Fibroblast of lung (primary cell): ENCODE measurements around the gene TCF7L1. TPM values are rescaled to one million over a fixed set of nuclear protein-coding genes. Genes with fewer than 3 reads are reported as not detected.

Experiments
- DNase-seq, 2 donors: peaks; one replicate each; pipeline versions ENCODE4 v3.0.0 to v3.0.0-alpha.2; 2010; ENCODE audit warnings: low read depth in 2 of 2
- H2AFZ ChIP-seq: 2 replicates; pipeline ENCODE4 v1.5.1; 2012; ENCODE audit warnings: low read length, control low read depth, inconsistent platforms
- H3K27ac ChIP-seq: 2 replicates; pipeline ENCODE4 v1.5.1; 2011; ENCODE audit warnings: low read length, control low read depth; ENCODE audit not compliant: insufficient read depth
- H3K27me3 ChIP-seq: 2 replicates; pipeline ENCODE4 v1.5.1; 2011; ENCODE audit warnings: mild to moderate bottlenecking, low read length; ENCODE audit not compliant: control insufficient read depth, insufficient read depth
- H3K36me3 ChIP-seq: 2 replicates; pipeline ENCODE4 v1.5.1; 2011; ENCODE audit warnings: low read length; ENCODE audit not compliant: control insufficient read depth, insufficient read depth
- H3K4me1 ChIP-seq: 2 replicates; pipeline ENCODE4 v1.5.1; 2011; ENCODE audit warnings: low read length; ENCODE audit not compliant: control insufficient read depth, insufficient read depth; ENCODE audit errors: extremely low read depth
- H3K4me2 ChIP-seq: 2 replicates; pipeline ENCODE4 v1.5.1; 2011; ENCODE audit warnings: low read length, control low read depth; ENCODE audit not compliant: insufficient read depth; ENCODE audit errors: extremely low read depth
- H3K4me3 ChIP-seq, 4 experiments: fragments of 200-600 bp in 1 of 4; sonication (generic) in 1 of 4; replicated peaks in 1 of 4; 2 replicates each; pipeline ENCODE4 v1.5.1; 2011 to 2016; ENCODE audit warnings: low read length in 4 of 4, low read depth in 3 of 4, mild to moderate bottlenecking in 3 of 4, control low read depth in 2 of 4, inconsistent platforms in 1 of 4, mixed read lengths in 1 of 4; ENCODE audit not compliant: insufficient read depth in 1 of 4; ENCODE audit errors: control extremely low read depth in 1 of 4
- H3K79me2 ChIP-seq: 2 replicates; pipeline ENCODE4 v1.5.1; 2012; ENCODE audit warnings: mild to moderate bottlenecking, low read length, inconsistent platforms; ENCODE audit not compliant: control insufficient read depth, insufficient read depth
- H3K9ac ChIP-seq: 2 replicates; pipeline ENCODE4 v1.5.1; 2011; ENCODE audit warnings: mild to moderate bottlenecking, low read length, control low read depth; ENCODE audit not compliant: insufficient read depth
- H3K9me3 ChIP-seq: 2 replicates; pipeline ENCODE4 v1.5.1; 2012; ENCODE audit warnings: low read depth, low read length; ENCODE audit not compliant: control insufficient read depth, insufficient read depth
- H4K20me1 ChIP-seq: 2 replicates; pipeline ENCODE4 v1.5.1; 2011; ENCODE audit warnings: low read length; ENCODE audit not compliant: control insufficient read depth, insufficient read depth; ENCODE audit errors: extremely low read depth
- EZH2 ChIP-seq: IDR thresholded peaks from 2 replicates; pipeline ENCODE4 v1.5.1; 2012; ENCODE audit warnings: low read length, control low read depth, mild to moderate bottlenecking; ENCODE audit errors: missing control alignments
- polyA minus RNA-seq: library from RNA; depleted of rRNA, polyadenylated mRNA; stranded (reverse); fragments of >200 nt; gene quantifications from 2 replicates; pipeline ENCODE4 v1.2.3, GENCODE V29; 2011; ENCODE audit warnings: low replicate concordance
- polyA plus RNA-seq, 2 donors: library from polyadenylated mRNA; depleted of rRNA in 1 of 2; stranded (reverse) in 1 of 2; unstranded in 1 of 2; fragments of >200 nt; gene quantifications; 2 replicates each; pipeline ENCODE4 v1.2.1, GENCODE V29; 2011 to 2012; ENCODE audit warnings: missing spikeins in 1 of 2
- total RNA-seq: library from RNA; depleted of rRNA; stranded (reverse); fragments of >200 nt; gene quantifications from 2 replicates; pipeline ENCODE4 v1.2.1, GENCODE V29; 2014
- TF ChIP-seq, protein P1 (sequence below), 2 donors: IDR thresholded peaks in 1 of 2; conservative IDR thresholded peaks in 1 of 2; 1 replicate in 1 of 2; 2 replicates in 1 of 2; pipeline ENCODE4 v1.5.1; 2011 to 2012; ENCODE audit warnings: low read length in 2 of 2, control low read depth in 1 of 2, inconsistent platforms in 1 of 2, low read depth in 1 of 2, mild to moderate bottlenecking in 1 of 2

Gene TCF7L1, protein sequence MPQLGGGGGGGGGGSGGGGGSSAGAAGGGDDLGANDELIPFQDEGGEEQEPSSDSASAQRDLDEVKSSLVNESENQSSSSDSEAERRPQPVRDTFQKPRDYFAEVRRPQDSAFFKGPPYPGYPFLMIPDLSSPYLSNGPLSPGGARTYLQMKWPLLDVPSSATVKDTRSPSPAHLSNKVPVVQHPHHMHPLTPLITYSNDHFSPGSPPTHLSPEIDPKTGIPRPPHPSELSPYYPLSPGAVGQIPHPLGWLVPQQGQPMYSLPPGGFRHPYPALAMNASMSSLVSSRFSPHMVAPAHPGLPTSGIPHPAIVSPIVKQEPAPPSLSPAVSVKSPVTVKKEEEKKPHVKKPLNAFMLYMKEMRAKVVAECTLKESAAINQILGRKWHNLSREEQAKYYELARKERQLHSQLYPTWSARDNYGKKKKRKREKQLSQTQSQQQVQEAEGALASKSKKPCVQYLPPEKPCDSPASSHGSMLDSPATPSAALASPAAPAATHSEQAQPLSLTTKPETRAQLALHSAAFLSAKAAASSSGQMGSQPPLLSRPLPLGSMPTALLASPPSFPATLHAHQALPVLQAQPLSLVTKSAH
- 0.51 and 0.83 TPM in 2 replicates for total RNA-seq
- polyA plus RNA-seq = 1.5 and 1.9 TPM in 2 replicates
- polyA plus RNA-seq (2012) = 8.0 and 10.2 TPM in 2 replicates
- 6.6 and 9.9 TPM in 2 replicates for polyA minus RNA-seq

DNA sequence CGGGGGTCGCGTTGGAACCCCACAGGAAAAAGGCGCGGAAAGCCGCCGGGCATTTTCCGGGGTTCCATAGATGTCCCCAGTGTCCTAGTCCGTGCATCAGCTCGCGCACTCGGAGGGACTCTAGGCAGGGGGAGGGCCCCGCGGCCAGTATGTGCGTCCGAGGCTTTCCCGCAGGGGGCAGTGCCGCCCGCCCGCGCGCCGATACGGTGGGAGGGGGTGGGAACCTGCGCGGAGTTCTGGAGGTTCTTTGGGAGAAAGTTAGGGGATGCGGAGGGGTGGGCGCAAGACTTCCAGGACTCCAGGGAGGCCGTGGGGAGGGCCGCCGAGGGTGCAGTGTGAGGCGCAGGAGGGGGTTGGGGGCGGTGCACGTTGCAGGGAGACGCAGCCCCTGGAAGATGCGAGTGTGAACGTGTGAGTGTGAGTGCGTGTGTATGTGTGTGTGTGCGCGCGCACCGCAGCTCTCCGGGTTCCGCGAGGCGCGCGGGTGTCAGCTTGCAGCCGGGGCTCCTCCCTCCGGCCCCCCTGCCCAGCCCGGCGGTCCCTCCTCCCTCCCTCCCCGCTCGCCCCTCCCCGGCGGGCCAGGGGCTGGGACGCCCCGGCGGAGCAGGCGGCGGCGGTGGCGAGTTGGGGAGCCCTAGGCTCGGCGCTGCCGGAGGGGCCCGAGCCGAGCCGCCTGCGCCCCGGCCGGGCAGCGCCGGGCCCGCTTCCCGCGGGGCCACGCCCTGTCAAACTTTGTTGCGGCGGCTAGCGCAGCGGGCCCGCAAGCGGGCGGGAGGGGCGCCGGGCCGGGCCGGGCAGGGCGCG, at the start of gene TCF7L1:
TCF7L1 (plus strand) TSS at position 559 of the 804 bp plus-strand sequence. CDS start 293 bp downstream, outside the sequence.
- H3K27ac ChIP-seq = peak within 1 kb of the TSS; percentile 27
- TF ChIP-seq, protein P1, sequence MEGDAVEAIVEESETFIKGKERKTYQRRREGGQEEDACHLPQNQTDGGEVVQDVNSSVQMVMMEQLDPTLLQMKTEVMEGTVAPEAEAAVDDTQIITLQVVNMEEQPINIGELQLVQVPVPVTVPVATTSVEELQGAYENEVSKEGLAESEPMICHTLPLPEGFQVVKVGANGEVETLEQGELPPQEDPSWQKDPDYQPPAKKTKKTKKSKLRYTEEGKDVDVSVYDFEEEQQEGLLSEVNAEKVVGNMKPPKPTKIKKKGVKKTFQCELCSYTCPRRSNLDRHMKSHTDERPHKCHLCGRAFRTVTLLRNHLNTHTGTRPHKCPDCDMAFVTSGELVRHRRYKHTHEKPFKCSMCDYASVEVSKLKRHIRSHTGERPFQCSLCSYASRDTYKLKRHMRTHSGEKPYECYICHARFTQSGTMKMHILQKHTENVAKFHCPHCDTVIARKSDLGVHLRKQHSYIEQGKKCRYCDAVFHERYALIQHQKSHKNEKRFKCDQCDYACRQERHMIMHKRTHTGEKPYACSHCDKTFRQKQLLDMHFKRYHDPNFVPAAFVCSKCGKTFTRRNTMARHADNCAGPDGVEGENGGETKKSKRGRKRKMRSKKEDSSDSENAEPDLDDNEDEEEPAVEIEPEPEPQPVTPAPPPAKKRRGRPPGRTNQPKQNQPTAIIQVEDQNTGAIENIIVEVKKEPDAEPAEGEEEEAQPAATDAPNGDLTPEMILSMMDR (conservative IDR thresholded peaks at IDR 0.05 in 1 of 2, IDR thresholded peaks at IDR 0.05 in 1 of 2; ENCODE audit: low read depth in 1 of 2, low read length in 2 of 2) = peak; percentile 72 to 77
- TF ChIP-seq EZH2 = no peak

GRCh38 chr2:85085563-85085962, 47.6 kb upstream of the TCF7L1 start:
- H3K79me2 ChIP-seq = no peaks in the 10 kb centered on the region
- TF ChIP-seq, protein P1 (conservative IDR thresholded peaks at IDR 0.05 in 1 of 2, IDR thresholded peaks at IDR 0.05 in 1 of 2; ENCODE audit: low read depth in 1 of 2, low read length in 2 of 2) = no peak
- TF ChIP-seq EZH2 = no peak

More for the DNA sequence above, at the start of gene TCF7L1:
- Histone ChIP-seq H3K9ac (peak within 1 kb of the TSS; percentile 53), H3K4me1 (peaks cover 4% of the 10 kb centered on the region), H3K27me3 (no peaks in the 10 kb centered on the region), H4K20me1 (no peaks in the 10 kb centered on the region), H3K9me3 (no peaks in the 10 kb centered on the region), H3K36me3 (no peaks in the 10 kb centered on the region), H3K79me2 (no peaks in the 10 kb centered on the region), H3K4me2 (peak within 1 kb of the TSS; percentile 96), H3K4me3 (peak within 1 kb of the TSS; percentile 70 to 78 (median 77)), H2AFZ (peak within 1 kb of the TSS; percentile 87)
- DNase-seq = peak; percentile 87 to 91

GRCh38 chr2:85087541-85087940, 45.7 kb upstream of the TCF7L1 start:
- no peak overlapping the region for H2AFZ ChIP-seq
- H4K20me1 ChIP-seq = no peaks in the 10 kb centered on the region
- H3K27me3 ChIP-seq = peaks cover 7% of the 10 kb centered on the region
- TF ChIP-seq EZH2 = no peak
- TF ChIP-seq, protein P1 (conservative IDR thresholded peaks at IDR 0.05 in 1 of 2, IDR thresholded peaks at IDR 0.05 in 1 of 2; ENCODE audit: low read depth in 1 of 2, low read length in 2 of 2) = no peak
- H3K9ac ChIP-seq = no peak overlapping the region
- no peaks in the 10 kb centered on the region for H3K4me1 ChIP-seq
- H3K36me3 ChIP-seq = no peaks in the 10 kb centered on the region
- no peak overlapping the region for H3K27ac ChIP-seq
- H3K4me2 ChIP-seq = no peak overlapping the region
- no peak overlapping the region for H3K4me3 ChIP-seq
- no peaks in the 10 kb centered on the region for H3K79me2 ChIP-seq
- no peaks in the 10 kb centered on the region for H3K9me3 ChIP-seq
- no peak for DNase-seq

More at GRCh38 chr2:85085563-85085962, 47.6 kb upstream of the TCF7L1 start:
- Histone ChIP-seq H3K4me1 (no peaks in the 10 kb centered on the region), H3K9me3 (no peaks in the 10 kb centered on the region), H3K36me3 (no peaks in the 10 kb centered on the region), H3K27ac (no peak overlapping the region), H4K20me1 (no peaks in the 10 kb centered on the region), H3K4me2 (no peak overlapping the region), H3K27me3 (peaks cover 14% of the 10 kb centered on the region), H3K4me3 (no peak overlapping the region), H2AFZ (no peak overlapping the region), H3K9ac (no peak overlapping the region)
- no peak for DNase-seq
